Liver (tissue), 9 donors: ENCODE results near the gene NUAK1. TPM values are rescaled to one million over a fixed set of nuclear protein-coding genes. Genes with fewer than 3 reads are reported as not detected.

Source experiments
- DNase-seq: peaks from one replicate; pipeline ENCODE4 v3.0.0-alpha.2; 2017; ENCODE audit warnings: low spot score
- H3K27ac ChIP-seq, 2 donors: one replicate each; pipeline ENCODE4 v1.7.0; 2013; ENCODE audit warnings: inconsistent platforms in 2 of 2, low read length in 2 of 2, control low read depth in 1 of 2, low read depth in 1 of 2, mild to moderate bottlenecking in 1 of 2
- H3K27me3 ChIP-seq, 4 donors: one replicate each; pipeline versions ENCODE4 v1.6.1 to v1.7.0; 2013; ENCODE audit warnings: low read length in 3 of 4, inconsistent platforms in 1 of 4, mild to moderate bottlenecking in 1 of 4, moderate library complexity in 1 of 4; ENCODE audit not compliant: control insufficient read depth in 4 of 4, insufficient read depth in 4 of 4
- H3K36me3 ChIP-seq, 4 donors: one replicate each; pipeline versions ENCODE4 v1.6.1 to v1.7.0; 2013; ENCODE audit warnings: low read length in 3 of 4, mild to moderate bottlenecking in 3 of 4, low read depth in 1 of 4, moderate library complexity in 1 of 4; ENCODE audit not compliant: control insufficient read depth in 4 of 4, insufficient read depth in 3 of 4
- H3K4me1 ChIP-seq, 4 donors: one replicate each; pipeline versions ENCODE4 v1.6.1 to v1.7.0; 2013; ENCODE audit warnings: low read length in 3 of 4, mild to moderate bottlenecking in 3 of 4, moderate library complexity in 1 of 4; ENCODE audit not compliant: control insufficient read depth in 4 of 4, insufficient read depth in 4 of 4
- H3K4me3 ChIP-seq, 3 donors: one replicate each; pipeline versions ENCODE4 v1.6.1 to v1.7.0; 2013; ENCODE audit warnings: low read length in 3 of 3, control low read depth in 1 of 3, low read depth in 1 of 3, mild to moderate bottlenecking in 1 of 3
- H3K9ac ChIP-seq, 2 donors: one replicate each; pipeline ENCODE4 v1.7.0; 2013; ENCODE audit warnings: low read length in 2 of 2, mild to moderate bottlenecking in 2 of 2, moderate library complexity in 2 of 2, control low read depth in 1 of 2, low read depth in 1 of 2
- H3K9me3 ChIP-seq, 4 donors: one replicate each; pipeline versions ENCODE4 v1.6.1 to v1.7.0; 2013; ENCODE audit warnings: low read length in 3 of 4; ENCODE audit not compliant: control insufficient read depth in 4 of 4
- CTCF ChIP-seq: fragments of 150-350 bp; IDR thresholded peaks from 2 replicates; pipeline ENCODE4 v1.5.1; 2017; ENCODE audit warnings: improper control_type of control experiment, low read depth, low read length; ENCODE audit not compliant: missing input control
- EGR1 ChIP-seq, 2 donors: IDR thresholded peaks; 2 replicates each; pipeline ENCODE4 v1.6.1; 2016 to 2018; ENCODE audit warnings: antibody characterized with exemption in 2 of 2, low read depth in 2 of 2
- FOXA1 ChIP-seq: IDR thresholded peaks from 2 replicates; pipeline ENCODE4 v1.6.1; 2016; ENCODE audit warnings: antibody characterized with exemption
- GABPA ChIP-seq, 2 donors: IDR thresholded peaks in 1 of 2; conservative IDR thresholded peaks in 1 of 2; 2 replicates each; pipeline ENCODE4 v1.6.1; 2016; ENCODE audit warnings: antibody characterized with exemption in 2 of 2, mild to moderate bottlenecking in 1 of 2, moderate library complexity in 1 of 2
- HNF4A ChIP-seq, 2 donors: conservative IDR thresholded peaks; 2 replicates each; pipeline ENCODE4 v1.6.1; 2016; ENCODE audit warnings: antibody characterized with exemption in 2 of 2, mild to moderate bottlenecking in 2 of 2
- HNF4G ChIP-seq: IDR thresholded peaks from 2 replicates; pipeline ENCODE4 v1.6.1; 2016; ENCODE audit warnings: antibody characterized with exemption
- JUND ChIP-seq, 2 donors: IDR thresholded peaks; 2 replicates each; pipeline ENCODE4 v1.6.1; 2016; ENCODE audit warnings: antibody characterized with exemption in 2 of 2
- NR2F2 ChIP-seq: IDR thresholded peaks from 2 replicates; pipeline ENCODE4 v1.6.1; 2016; ENCODE audit warnings: antibody characterized with exemption
- RAD21 ChIP-seq, 2 donors: IDR thresholded peaks; 2 replicates each; pipeline ENCODE4 v1.6.1; 2016; ENCODE audit warnings: antibody characterized with exemption in 2 of 2, mild to moderate bottlenecking in 2 of 2
- REST ChIP-seq: IDR thresholded peaks from 2 replicates; pipeline ENCODE4 v1.6.1; 2016; ENCODE audit warnings: antibody characterized with exemption, mild to moderate bottlenecking
- RXRA ChIP-seq, 2 donors: IDR thresholded peaks; 2 replicates each; pipeline ENCODE4 v1.6.1; 2017 to 2018; ENCODE audit warnings: antibody characterized with exemption in 2 of 2, mild to moderate bottlenecking in 1 of 2
- TAF1 ChIP-seq: conservative IDR thresholded peaks from 2 replicates; pipeline ENCODE4 v1.6.1; 2016; ENCODE audit warnings: antibody characterized with exemption, mild to moderate bottlenecking
- YY1 ChIP-seq: IDR thresholded peaks from 2 replicates; pipeline ENCODE4 v1.6.1; 2016; ENCODE audit warnings: antibody characterized with exemption, mild to moderate bottlenecking
- WGBS: extraction: QIAGEN DNeasy Blood & Tissue Kit; methylation state at CpG from one replicate; pipeline ENCODE4 v1.1.7; 2013; 5-methylcytosine and 5-hydroxymethylcytosine counted together
- polyA plus RNA-seq, 2 donors: library from polyadenylated mRNA; stranded (reverse) in 1 of 2; unstranded in 1 of 2; fragments of 200-250 nt in 1 of 2; fragments of >200 nt in 1 of 2; fragmentation: Nextera tagmentation in 1 of 2; extraction: Ambion mirVana in 1 of 2; gene quantifications; one replicate each; pipeline versions ENCODE4 v1.2.1 to v1.2.3, GENCODE V29; 2013 to 2015
- total RNA-seq, 2 donors: library from RNA; depleted of rRNA; stranded (reverse); fragments of >200 nt; gene quantifications; one replicate each; pipeline ENCODE4 v1.2.3, GENCODE V29; 2014
- TF ChIP-seq, protein P1 (sequence below): IDR thresholded peaks from 2 replicates; pipeline ENCODE4 v1.6.1; 2016; ENCODE audit warnings: antibody characterized with exemption
- TF ChIP-seq, protein P2 (sequence below): IDR thresholded peaks from 2 replicates; pipeline ENCODE4 v1.6.1; 2016; ENCODE audit warnings: antibody characterized with exemption
- donor health status: healthy.
- donor health status: healthy.
- donor health status: healthy.
- donor health status: healthy.
- donor health status: healthy.

The NUAK1 gene
- total and polyA plus RNA-seq, 4 donors, result 2.5 to 9.3 (median 3.9) TPM

DNA sequence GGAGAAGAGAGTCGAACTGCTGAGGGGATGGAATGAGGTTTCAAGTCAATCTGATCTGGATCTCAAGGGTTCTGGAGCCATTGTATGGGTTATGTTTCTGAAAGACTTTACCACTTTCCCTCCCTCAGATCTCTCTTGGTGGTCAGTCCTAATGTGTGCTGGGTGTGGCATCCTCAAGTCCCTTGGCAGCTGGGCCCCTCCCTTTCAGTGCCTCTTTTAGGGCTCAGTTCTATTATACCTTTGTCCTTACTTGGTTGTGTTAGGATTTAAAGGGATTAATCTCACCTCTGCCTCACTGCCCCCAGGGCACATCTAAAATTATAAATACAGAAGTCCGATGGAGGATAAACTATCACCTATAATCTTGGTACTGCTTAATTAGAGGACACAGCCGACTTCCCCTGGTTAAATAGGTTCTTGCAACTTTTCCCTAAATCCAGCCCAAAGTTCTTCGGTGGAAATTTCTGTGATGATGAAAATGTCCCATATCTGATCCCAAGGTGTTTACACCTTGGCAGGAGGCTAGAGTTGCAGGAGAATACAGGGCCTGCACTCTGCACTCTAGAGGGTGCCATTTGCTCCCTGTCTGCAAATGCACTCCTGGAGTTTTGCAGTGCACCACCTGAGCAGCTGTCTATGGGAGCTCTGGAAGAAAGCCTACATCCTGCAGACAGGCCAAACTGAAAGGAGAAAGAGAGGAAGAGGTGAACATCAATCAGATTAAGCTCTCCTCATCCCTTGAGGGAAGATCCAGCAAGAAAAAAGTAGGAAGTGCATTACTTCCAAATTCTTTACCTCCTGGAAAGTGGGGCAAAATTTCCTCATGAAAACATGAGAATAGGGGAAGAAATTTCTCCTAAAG, 106.8 kb downstream of the NUAK1 start (continued):
- peak; percentile 34 for TF ChIP-seq CTCF

DNA sequence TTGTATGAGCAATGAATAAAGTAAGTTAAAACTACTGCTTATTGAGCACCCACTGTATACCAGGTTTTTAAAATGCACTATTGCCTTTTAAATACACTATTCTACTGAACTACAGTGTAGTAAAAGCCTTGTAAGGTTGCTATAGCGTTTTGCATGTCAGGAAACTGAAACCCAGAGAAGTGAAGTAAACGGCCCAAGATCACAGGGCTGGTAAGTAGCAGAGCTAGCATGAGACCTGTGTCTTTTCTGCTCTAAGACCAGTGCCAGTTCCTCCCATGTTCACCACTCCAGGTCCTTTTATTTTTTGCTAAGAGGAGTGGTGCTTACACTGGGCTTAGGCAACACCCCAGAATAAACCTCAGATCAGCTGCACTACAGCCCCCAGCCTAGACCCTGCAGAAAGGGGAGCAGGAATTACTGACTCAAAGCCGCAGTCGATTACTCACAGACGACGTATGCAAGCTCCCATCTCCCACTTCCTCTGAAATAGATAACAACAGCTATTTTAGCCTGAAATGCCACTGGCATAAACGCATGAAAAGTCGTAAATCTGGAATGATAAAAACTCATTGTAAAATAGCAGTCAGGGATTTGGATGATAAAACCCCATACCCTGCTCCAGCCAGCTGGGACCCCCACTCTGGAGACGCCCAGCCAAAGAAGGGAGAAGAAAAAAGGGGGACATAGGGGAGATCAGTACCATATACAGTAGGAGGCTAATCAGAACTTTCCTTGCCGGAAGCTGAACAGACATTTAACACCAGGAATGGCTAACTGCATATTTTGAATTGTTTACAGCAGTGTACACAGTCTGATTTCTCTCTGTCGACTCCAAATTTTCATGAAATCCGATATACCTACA, 108.3 kb downstream of the NUAK1 start:
- Histone ChIP-seq H3K27ac (peak overlapping the region in 1 of 2 donors; percentile 16), H3K4me3 (no peak overlapping the region), H3K27me3 (no peaks in the 10 kb centered on the region), H3K4me1 (peaks cover 0 to 5% (median 2%) of the 10 kb centered on the region in 4 donors), H3K9me3 (no peaks in the 10 kb centered on the region), H3K36me3 (no peaks in the 10 kb centered on the region), H3K9ac (no peak overlapping the region)
- no peak for DNase-seq
- WGBS, result 67% methylated on average over 12 of the region's 12 CpGs
- no peak for TF ChIP-seq JUND (IDR thresholded peaks at IDR 0.05)
- TF ChIP-seq EGR1 (IDR thresholded peaks at IDR 0.05; ENCODE audit: low read depth in 2 of 2), result no peak
- TF ChIP-seq HNF4A (conservative IDR thresholded peaks at IDR 0.05), result no peak
- TF ChIP-seq, protein P1, sequence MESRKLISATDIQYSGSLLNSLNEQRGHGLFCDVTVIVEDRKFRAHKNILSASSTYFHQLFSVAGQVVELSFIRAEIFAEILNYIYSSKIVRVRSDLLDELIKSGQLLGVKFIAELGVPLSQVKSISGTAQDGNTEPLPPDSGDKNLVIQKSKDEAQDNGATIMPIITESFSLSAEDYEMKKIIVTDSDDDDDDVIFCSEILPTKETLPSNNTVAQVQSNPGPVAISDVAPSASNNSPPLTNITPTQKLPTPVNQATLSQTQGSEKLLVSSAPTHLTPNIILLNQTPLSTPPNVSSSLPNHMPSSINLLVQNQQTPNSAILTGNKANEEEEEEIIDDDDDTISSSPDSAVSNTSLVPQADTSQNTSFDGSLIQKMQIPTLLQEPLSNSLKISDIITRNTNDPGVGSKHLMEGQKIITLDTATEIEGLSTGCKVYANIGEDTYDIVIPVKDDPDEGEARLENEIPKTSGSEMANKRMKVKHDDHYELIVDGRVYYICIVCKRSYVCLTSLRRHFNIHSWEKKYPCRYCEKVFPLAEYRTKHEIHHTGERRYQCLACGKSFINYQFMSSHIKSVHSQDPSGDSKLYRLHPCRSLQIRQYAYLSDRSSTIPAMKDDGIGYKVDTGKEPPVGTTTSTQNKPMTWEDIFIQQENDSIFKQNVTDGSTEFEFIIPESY, result no peak
- TF ChIP-seq NR2F2, result no peak
- no peak for TF ChIP-seq CTCF
- TF ChIP-seq, protein P2, sequence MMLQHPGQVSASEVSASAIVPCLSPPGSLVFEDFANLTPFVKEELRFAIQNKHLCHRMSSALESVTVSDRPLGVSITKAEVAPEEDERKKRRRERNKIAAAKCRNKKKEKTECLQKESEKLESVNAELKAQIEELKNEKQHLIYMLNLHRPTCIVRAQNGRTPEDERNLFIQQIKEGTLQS, result no peak
- TF ChIP-seq RAD21 (IDR thresholded peaks at IDR 0.05), result no peak
- no peak for TF ChIP-seq HNF4G
- TF ChIP-seq RXRA (IDR thresholded peaks at IDR 0.05), result no peak
- TF ChIP-seq YY1, result no peak
- TF ChIP-seq GABPA (IDR thresholded peaks at IDR 0.05 in 1 of 2, conservative IDR thresholded peaks at IDR 0.05 in 1 of 2), result no peak
- TF ChIP-seq TAF1, result no peak
- no peak for TF ChIP-seq FOXA1
- TF ChIP-seq REST, result no peak
